Neural cell (in vitro differentiated cells): ENCODE results near the gene TMBIM6.

Experiments used
- EP300 ChIP-seq: fragments of 450-650 bp; conservative IDR thresholded peaks from 2 replicates; pipeline ENCODE4 v1.6.1; 2014; ENCODE audit warnings: antibody characterized with exemption, mild to moderate bottlenecking, moderate library complexity; ENCODE audit not compliant: poor library complexity, severe bottlenecking
- EZH2 ChIP-seq: fragments of 200-600, 300-800 bp; shearing (Covaris generic), sonication (generic); IDR thresholded peaks from 2 replicates; pipeline ENCODE4 v1.6.1; 2014; ENCODE audit warnings: antibody characterized with exemption, low read length, borderline replicate concordance, mild to moderate bottlenecking; ENCODE audit not compliant: insufficient read depth, poor library complexity, severe bottlenecking
- POLR2AphosphoS5 ChIP-seq: IDR thresholded peaks from 2 replicates; pipeline ENCODE4 v1.6.1; 2012
- RAD21 ChIP-seq: fragments of 450-650 bp; conservative IDR thresholded peaks from 2 replicates; pipeline ENCODE4 v1.6.1; 2014; ENCODE audit warnings: antibody characterized with exemption, mild to moderate bottlenecking, moderate library complexity
- SMC3 ChIP-seq: fragments of 450-650 bp; conservative IDR thresholded peaks from 2 replicates; pipeline ENCODE4 v1.6.1; 2014; ENCODE audit warnings: antibody characterized with exemption, mild to moderate bottlenecking, moderate library complexity; ENCODE audit not compliant: poor library complexity
- TF ChIP-seq, protein P1 (sequence below): fragments of 450-650 bp; IDR thresholded peaks from 2 replicates; pipeline ENCODE4 v1.5.1; 2014; ENCODE audit warnings: antibody characterized with exemption, mild to moderate bottlenecking, moderate library complexity; ENCODE audit not compliant: poor library complexity, severe bottlenecking
- TF ChIP-seq, protein P2 (sequence below): IDR thresholded peaks from 2 replicates; pipeline ENCODE4 v1.6.1; 2012; ENCODE audit warnings: borderline replicate concordance

DNA sequence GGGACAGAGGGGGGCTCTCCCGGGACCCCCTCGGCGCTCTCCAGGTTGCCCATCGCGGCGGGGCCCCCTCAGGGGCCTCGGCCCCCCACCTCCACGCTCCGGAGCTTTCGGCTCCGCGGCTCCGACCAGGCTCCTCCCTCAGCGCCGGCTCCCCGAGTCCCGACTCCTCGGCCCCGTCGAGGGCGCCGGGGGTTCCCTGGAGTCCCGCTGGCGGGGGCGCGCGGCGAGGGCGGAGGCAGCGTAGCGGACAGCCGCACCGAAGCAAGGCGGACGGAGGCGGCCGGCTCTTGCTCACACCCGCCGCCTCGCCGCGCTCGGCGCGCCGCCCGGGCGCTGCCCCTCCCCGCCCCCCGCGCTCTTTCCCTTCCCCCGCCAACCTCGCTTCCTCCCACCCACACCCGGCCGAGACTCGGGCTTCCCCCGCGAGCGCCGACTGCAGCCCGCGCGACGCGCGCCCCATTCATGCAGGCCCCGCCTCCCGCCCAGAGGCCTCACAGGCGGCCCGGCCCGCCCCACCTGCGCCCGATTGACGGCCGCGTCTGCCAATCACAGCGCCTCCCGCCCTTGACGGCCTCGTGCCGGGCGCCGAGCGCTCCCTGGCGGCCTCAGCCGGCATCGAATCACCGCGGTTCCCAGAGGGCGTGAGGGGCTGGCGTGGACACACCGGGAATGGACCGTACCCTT is 34.1 kb upstream of the TMBIM6 start, which contains the start of gene FMNL3:
- TF ChIP-seq, protein P1, sequence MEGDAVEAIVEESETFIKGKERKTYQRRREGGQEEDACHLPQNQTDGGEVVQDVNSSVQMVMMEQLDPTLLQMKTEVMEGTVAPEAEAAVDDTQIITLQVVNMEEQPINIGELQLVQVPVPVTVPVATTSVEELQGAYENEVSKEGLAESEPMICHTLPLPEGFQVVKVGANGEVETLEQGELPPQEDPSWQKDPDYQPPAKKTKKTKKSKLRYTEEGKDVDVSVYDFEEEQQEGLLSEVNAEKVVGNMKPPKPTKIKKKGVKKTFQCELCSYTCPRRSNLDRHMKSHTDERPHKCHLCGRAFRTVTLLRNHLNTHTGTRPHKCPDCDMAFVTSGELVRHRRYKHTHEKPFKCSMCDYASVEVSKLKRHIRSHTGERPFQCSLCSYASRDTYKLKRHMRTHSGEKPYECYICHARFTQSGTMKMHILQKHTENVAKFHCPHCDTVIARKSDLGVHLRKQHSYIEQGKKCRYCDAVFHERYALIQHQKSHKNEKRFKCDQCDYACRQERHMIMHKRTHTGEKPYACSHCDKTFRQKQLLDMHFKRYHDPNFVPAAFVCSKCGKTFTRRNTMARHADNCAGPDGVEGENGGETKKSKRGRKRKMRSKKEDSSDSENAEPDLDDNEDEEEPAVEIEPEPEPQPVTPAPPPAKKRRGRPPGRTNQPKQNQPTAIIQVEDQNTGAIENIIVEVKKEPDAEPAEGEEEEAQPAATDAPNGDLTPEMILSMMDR = peak; percentile 99
- TF ChIP-seq EZH2 (no peak), EP300 (peak; percentile 23), POLR2AphosphoS5 (peak; percentile 73), RAD21 (peak; percentile 86), SMC3 (peak; percentile 93)
- TF ChIP-seq, protein P2, sequence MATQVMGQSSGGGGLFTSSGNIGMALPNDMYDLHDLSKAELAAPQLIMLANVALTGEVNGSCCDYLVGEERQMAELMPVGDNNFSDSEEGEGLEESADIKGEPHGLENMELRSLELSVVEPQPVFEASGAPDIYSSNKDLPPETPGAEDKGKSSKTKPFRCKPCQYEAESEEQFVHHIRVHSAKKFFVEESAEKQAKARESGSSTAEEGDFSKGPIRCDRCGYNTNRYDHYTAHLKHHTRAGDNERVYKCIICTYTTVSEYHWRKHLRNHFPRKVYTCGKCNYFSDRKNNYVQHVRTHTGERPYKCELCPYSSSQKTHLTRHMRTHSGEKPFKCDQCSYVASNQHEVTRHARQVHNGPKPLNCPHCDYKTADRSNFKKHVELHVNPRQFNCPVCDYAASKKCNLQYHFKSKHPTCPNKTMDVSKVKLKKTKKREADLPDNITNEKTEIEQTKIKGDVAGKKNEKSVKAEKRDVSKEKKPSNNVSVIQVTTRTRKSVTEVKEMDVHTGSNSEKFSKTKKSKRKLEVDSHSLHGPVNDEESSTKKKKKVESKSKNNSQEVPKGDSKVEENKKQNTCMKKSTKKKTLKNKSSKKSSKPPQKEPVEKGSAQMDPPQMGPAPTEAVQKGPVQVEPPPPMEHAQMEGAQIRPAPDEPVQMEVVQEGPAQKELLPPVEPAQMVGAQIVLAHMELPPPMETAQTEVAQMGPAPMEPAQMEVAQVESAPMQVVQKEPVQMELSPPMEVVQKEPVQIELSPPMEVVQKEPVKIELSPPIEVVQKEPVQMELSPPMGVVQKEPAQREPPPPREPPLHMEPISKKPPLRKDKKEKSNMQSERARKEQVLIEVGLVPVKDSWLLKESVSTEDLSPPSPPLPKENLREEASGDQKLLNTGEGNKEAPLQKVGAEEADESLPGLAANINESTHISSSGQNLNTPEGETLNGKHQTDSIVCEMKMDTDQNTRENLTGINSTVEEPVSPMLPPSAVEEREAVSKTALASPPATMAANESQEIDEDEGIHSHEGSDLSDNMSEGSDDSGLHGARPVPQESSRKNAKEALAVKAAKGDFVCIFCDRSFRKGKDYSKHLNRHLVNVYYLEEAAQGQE = no peak
